Stimulated activated CD8-positive, alpha-beta memory T cell treated with anti-CD3 and anti-CD28 coated beads, Interleukin-4, amount 100 ng/mL, for 48 hours (primary cell): ENCODE measurements around the gene MXRA7.
"Not testable (repeated sequence)": the region's sequence is repeated elsewhere in the genome, so short reads cannot be mapped to it uniquely, and the experiment has no call there.

Experiments used
- DNase-seq: peaks from one replicate; pipeline ENCODE4 v3.0.0-alpha.2; 2020

Gene MXRA7

GRCh38 chr17:76710863-76711611 is at the start of gene MXRA7:
Gene MXRA7 (minus strand): TSS chr17:76710965. CDS start chr17:76710946, 19 bp downstream.
- peak; percentile 78 for DNase-seq

- DNase-seq, result no peak
Measured at GRCh38 chr17:76758570-76758969, 47.8 kb upstream of the MXRA7 start.

- DNase-seq, result no peak
Measured at GRCh38 chr17:76757256-76757655, 46.5 kb upstream of the MXRA7 start.

- DNase-seq, result no peak
Measured at GRCh38 chr17:76755285-76755684, 44.5 kb upstream of the MXRA7 start.

- no peak for DNase-seq
Measured at GRCh38 chr17:76753061-76753961, 42.5 kb upstream of the MXRA7 start.

- DNase-seq, result no peak
Measured at GRCh38 chr17:76752006-76752405, 41.2 kb upstream of the MXRA7 start.

- DNase-seq, result no peak
Measured at GRCh38 chr17:76751416-76751993, 40.7 kb upstream of the MXRA7 start.

- no peak for DNase-seq
Measured at GRCh38 chr17:76748657-76749056, 37.9 kb upstream of the MXRA7 start.

GRCh38 chr17:76747716-76748363 is 37.1 kb upstream of the MXRA7 start:
- no peak for DNase-seq

- not testable (repeated sequence) for DNase-seq
Measured at GRCh38 chr17:76745785-76746184, 35.0 kb upstream of the MXRA7 start.

- no peak for DNase-seq
Measured at GRCh38 chr17:76744747-76745146, 34.0 kb upstream of the MXRA7 start.

GRCh38 chr17:76742958-76743357 is 32.2 kb upstream of the MXRA7 start:
- no peak for DNase-seq

- no peak for DNase-seq
Measured at GRCh38 chr17:76740329-76741118, 29.8 kb upstream of the MXRA7 start.

GRCh38 chr17:76739568-76740115 is 28.9 kb upstream of the MXRA7 start:
- not testable (repeated sequence) for DNase-seq

GRCh38 chr17:76738468-76738850 is 27.7 kb upstream of the MXRA7 start:
- no peak for DNase-seq

- peak; percentile 92 for DNase-seq
Measured at GRCh38 chr17:76737676-76738467, 27.1 kb upstream of the MXRA7 start, which contains the start of gene MFSD11. Gene MFSD11 (plus strand): TSS chr17:76738119. CDS start chr17:76738353, 234 bp downstream.

- DNase-seq, result peak; percentile 98
Measured at GRCh38 chr17:76737082-76737675, 26.4 kb upstream of the MXRA7 start, which contains the start of gene SRSF2. Gene SRSF2 (minus strand): TSS chr17:76737331. CDS start chr17:76737160, 171 bp downstream.

GRCh38 chr17:76736349-76737081 is 25.8 kb upstream of the MXRA7 start:
- DNase-seq, result peak; percentile 71

GRCh38 chr17:76735586-76736348 is 25.0 kb upstream of the MXRA7 start:
- no peak for DNase-seq
